K562 (cell line): Measurements from ENCODE around the gene TTBK1. TPM values are rescaled to one million over a fixed set of nuclear protein-coding genes. Genes with fewer than 3 reads are reported as not detected.
A peak's percentile ranks its signal among the peaks of the same experiment; 100 is the strongest.

Source experiments
- ATAC-seq: fragments of 200-7000 bp; cut with Tn5 transposase; 3 replicates; pipeline ENCODE4 v1.9.1; 2020; ENCODE audit warnings: moderate library complexity
- BruUV-seq: library from RNA; stranded (reverse); fragments of 400-500 nt; replicated peaks from 2 replicates; lab custom pipeline; 2021; lab: Mats Ljungman, UMichigan
- CTCF ChIA-PET: fragments of 300-600 bp; formaldehyde crosslinking; extraction: SDS; loops from one replicate; lab custom pipeline; 2021; ENCODE audit warnings: low intra/inter-chr PET ratio; lab: Yijun Ruan, JAX
- POLR2A ChIA-PET: fragments of 300-600, 350-650 bp; sonication (Branson Sonifier 250); formaldehyde crosslinking; extraction: SDS; loops from one replicate; lab custom pipeline; 2021; ENCODE audit warnings: antibody characterized with exemption, inconsistent platforms; lab: Yijun Ruan, JAX
- DNase-seq, 4 experiments: peaks; one replicate each; pipeline versions ENCODE4 v3.0.0 to v3.0.0-alpha.2; 2011 to 2018; ENCODE audit warnings: low spot score in 3 of 4, mixed read lengths in 3 of 4; ENCODE audit errors: extremely low read depth in 1 of 4
- FAIRE-seq: peaks from 2 replicates; lab custom pipeline; 2011; peaks lifted over from hg19 to GRCh38; lab: Jason Lieb, UNC
- H2AFZ ChIP-seq: 2 replicates; pipeline ENCODE4 v1.6.0; 2011; ENCODE audit warnings: low read depth, low read length, control low read depth, inconsistent platforms
- H3K27ac ChIP-seq: fragments of 200-600 bp; 3 replicates; pipeline ENCODE4 v1.8.0; 2011; ENCODE audit warnings: low read depth, mild to moderate bottlenecking, control low read depth, inconsistent platforms, low read length, moderate library complexity, mixed read lengths; ENCODE audit errors: extremely low read depth
- H3K27me3 ChIP-seq, 2 experiments: fragments of 300-600 bp in 1 of 2; 2 replicates in 1 of 2; 3 replicates in 1 of 2; pipeline versions ENCODE4 v1.6.0 to v1.8.0; 2011; ENCODE audit warnings: inconsistent platforms in 2 of 2, low read length in 2 of 2, mild to moderate bottlenecking in 1 of 2, mixed read lengths in 1 of 2, moderate library complexity in 1 of 2; ENCODE audit not compliant: control insufficient read depth in 2 of 2, insufficient read depth in 2 of 2
- H3K36me3 ChIP-seq: fragments of 300-600 bp; 3 replicates; pipeline ENCODE4 v1.8.0; 2011; ENCODE audit warnings: mild to moderate bottlenecking, low read length, inconsistent platforms; ENCODE audit not compliant: control insufficient read depth, insufficient read depth
- H3K4me1 ChIP-seq, 2 experiments: fragments of 200-600 bp in 1 of 2; replicated peaks in 1 of 2; 2 replicates in 1 of 2; 3 replicates in 1 of 2; pipeline versions ENCODE4 v1.5.1 to v1.8.0; 2011; ENCODE audit warnings: inconsistent platforms in 2 of 2, low read length in 2 of 2, mild to moderate bottlenecking in 1 of 2, mixed read lengths in 1 of 2, moderate library complexity in 1 of 2; ENCODE audit not compliant: control insufficient read depth in 2 of 2, insufficient read depth in 2 of 2
- H3K4me2 ChIP-seq: 2 replicates; pipeline ENCODE4 v1.6.1; 2011; ENCODE audit warnings: low read length, control low read depth, inconsistent platforms, mixed read lengths; ENCODE audit not compliant: insufficient read depth
- H3K4me3 ChIP-seq: fragments of 200-600 bp; sonication (generic), shearing (Covaris generic); 2 replicates; pipeline ENCODE4 v1.5.1; 2016; ENCODE audit warnings: control low read depth, inconsistent platforms
- H3K79me2 ChIP-seq: fragments of 200-600 bp; 3 replicates; pipeline ENCODE4 v1.8.0; 2011; ENCODE audit warnings: low read length, inconsistent platforms; ENCODE audit not compliant: control insufficient read depth, insufficient read depth
- H3K9ac ChIP-seq, 2 experiments: 2 replicates each; pipeline versions ENCODE4 v1.6.0 to v1.6.1; 2011; ENCODE audit warnings: low read depth in 2 of 2, low read length in 2 of 2, control low read depth in 1 of 2, inconsistent platforms in 1 of 2, mild to moderate bottlenecking in 1 of 2, mixed read lengths in 1 of 2; ENCODE audit not compliant: insufficient read depth in 1 of 2
- H3K9me1 ChIP-seq: one replicate; pipeline ENCODE4 v1.6.0; 2011; ENCODE audit warnings: inconsistent platforms, mild to moderate bottlenecking, low read length, moderate library complexity; ENCODE audit not compliant: control insufficient read depth, insufficient read depth
- H3K9me3 ChIP-seq: replicated peaks from 2 replicates; pipeline ENCODE4 v1.5.1; 2011; ENCODE audit warnings: low read depth, low read length, inconsistent platforms; ENCODE audit not compliant: control insufficient read depth, insufficient read depth
- H4K20me1 ChIP-seq: replicated peaks from 2 replicates; pipeline ENCODE4 v1.6.1; 2011; ENCODE audit warnings: low read length, inconsistent platforms, mixed read lengths; ENCODE audit not compliant: control insufficient read depth, insufficient read depth
- ADNP ChIP-seq: fragments of 200-800 bp; sonication (Bioruptor generic); IDR thresholded peaks from 2 replicates; pipeline ENCODE4 v1.6.1; 2016; ENCODE audit warnings: missing genetic modification characterization, missing compliant biosample characterization
- CBX3 ChIP-seq, 2 experiments: IDR thresholded peaks; 1 replicate in 1 of 2; 2 replicates in 1 of 2; pipeline ENCODE4 v1.6.1; 2012; ENCODE audit warnings: inconsistent platforms in 2 of 2, low read length in 2 of 2, borderline replicate concordance in 1 of 2, control low read depth in 1 of 2
- RBM25 ChIP-seq: fragments of 200-400 bp; formaldehyde crosslinking; IDR thresholded peaks from 2 replicates; pipeline ENCODE4 v1.6.1; 2018; ENCODE audit warnings: low read length, low read depth, moderate library complexity; ENCODE audit not compliant: severe bottlenecking
- TRIM28 ChIP-seq: fragments of 450-650 bp; IDR thresholded peaks from 2 replicates; pipeline ENCODE4 v1.6.1; 2017
- ZFP30 ChIP-seq: fragments of 250-450 bp; sonication (Bioruptor Pico); IDR thresholded peaks from 2 replicates; pipeline ENCODE4 v1.8.0; 2022; ENCODE audit warnings: moderate library complexity, mild to moderate bottlenecking, inconsistent platforms, borderline replicate concordance
- WGBS: fragments of 100-300 bp; shearing (Covaris generic); methylation state at CpG from one replicate; pipeline ENCODE4 v1.1.6; 2016; ENCODE audit warnings: low coverage, mixed read lengths; ENCODE audit not compliant: insufficient coverage; ENCODE audit errors: missing lambda C conversion rate; 5-methylcytosine and 5-hydroxymethylcytosine counted together
- in situ Hi-C: fragments of 300-500 bp; cut with MboI; formaldehyde crosslinking; loops from 4 replicates; pipeline ENCODE4 v1.15.0; 2018; ENCODE audit warnings: inconsistent platforms, mixed read lengths
- intact Hi-C: fragments of 100-400 bp; cut with micrococcal nuclease; formaldehyde crosslinking; loops from 2 replicates; pipeline ENCODE4 v1.14.2; 2022
- polyA plus RNA-seq, 8 experiments: library from polyadenylated mRNA; depleted of rRNA in 4 of 8; stranded (reverse) in 5 of 8; unstranded in 3 of 8; fragments of >200 nt; fragmentation: Nextera tagmentation in 2 of 8; fragmentation: Illumina TruSeq in 1 of 8; extraction: Ambion mirVana in 2 of 8; extraction: Trizol in 1 of 8; gene quantifications; 2 replicates each; pipeline versions ENCODE4 v1.2.1 to v1.2.3, GENCODE V29; 2011 to 2014; ENCODE audit warnings: inconsistent platforms in 1 of 8, missing spikeins in 1 of 8
- total RNA-seq, 7 experiments: library from RNA; depleted of rRNA in 6 of 7; stranded (reverse); fragments of >200 nt in 6 of 7; fragmentation: Illumina TruSeq in 2 of 7; extraction: Trizol in 2 of 7; gene quantifications; 2 replicates each; pipeline versions ENCODE4 v1.2.1 to v1.2.3, GENCODE V29; 2011 to 2021; ENCODE audit warnings: low replicate concordance in 1 of 7
- TF ChIP-seq, protein P1 (sequence below), 3 experiments: IDR thresholded peaks in 2 of 3; conservative IDR thresholded peaks in 1 of 3; 2 replicates each; pipeline ENCODE4 v1.5.1; 2011 to 2012; ENCODE audit warnings: low read length in 3 of 3, mild to moderate bottlenecking in 3 of 3, control low read depth in 2 of 3, improper control_type of control experiment in 1 of 3, inconsistent platforms in 1 of 3, low read depth in 1 of 3, mixed read lengths in 1 of 3, moderate library complexity in 1 of 3; ENCODE audit not compliant: insufficient read depth in 2 of 3

The TTBK1 gene
- total and polyA plus RNA-seq, 9 of the 15 experiments (the other 6 are each of a cell fraction or from before 2014, with no cell fraction given), result not detected

DNA sequence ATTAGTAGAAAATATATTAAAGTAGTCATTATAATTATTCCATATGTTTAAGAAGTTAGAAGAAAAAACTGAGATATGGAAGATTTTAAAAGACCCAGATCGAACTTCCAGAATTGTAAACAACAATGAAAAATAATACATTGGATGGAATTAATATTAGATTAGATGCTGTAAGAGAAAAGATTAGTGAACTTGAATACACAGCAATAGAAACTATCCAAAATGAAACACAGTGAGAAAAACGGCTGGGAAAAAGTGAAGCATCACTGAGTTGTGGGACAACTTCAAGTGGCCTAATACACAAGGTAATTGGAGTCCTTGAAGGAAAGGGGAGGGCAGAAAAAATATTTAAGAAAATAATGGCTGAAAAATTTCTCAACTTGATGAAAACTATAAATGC, 4.2 kb upstream of the TTBK1 start:
- Histone ChIP-seq H3K4me2 (no peak overlapping the region), H3K9ac (no peak overlapping the region), H3K27me3 (peaks cover 33 to 44% of the 10 kb centered on the region in 2 experiments), H3K27ac (no peak overlapping the region), H3K4me1 (peaks cover 0 to 7% of the 10 kb centered on the region in 2 experiments; a peak in 2 of 5 replicates), H2AFZ (no peak overlapping the region), H3K9me1 (no peaks in the 10 kb centered on the region), H3K36me3 (no peaks in the 10 kb centered on the region), H3K9me3 (peaks cover 3% of the 10 kb centered on the region; the same call in 1 of the 2 replicates), H4K20me1 (0 out of 2 replicates have a peak, but pooled peaks cover 4% of the 10 kb centered on the region), H3K79me2 (no peaks in the 10 kb centered on the region), H3K4me3 (no peak overlapping the region)
- 3% methylated on average over 2 of the region's 2 CpGs for WGBS
- in situ Hi-C loops, result no loop called here
- no peak for FAIRE-seq
- no peak for DNase-seq
- no TSS peak for BruUV-seq
- TF ChIP-seq, protein P1, sequence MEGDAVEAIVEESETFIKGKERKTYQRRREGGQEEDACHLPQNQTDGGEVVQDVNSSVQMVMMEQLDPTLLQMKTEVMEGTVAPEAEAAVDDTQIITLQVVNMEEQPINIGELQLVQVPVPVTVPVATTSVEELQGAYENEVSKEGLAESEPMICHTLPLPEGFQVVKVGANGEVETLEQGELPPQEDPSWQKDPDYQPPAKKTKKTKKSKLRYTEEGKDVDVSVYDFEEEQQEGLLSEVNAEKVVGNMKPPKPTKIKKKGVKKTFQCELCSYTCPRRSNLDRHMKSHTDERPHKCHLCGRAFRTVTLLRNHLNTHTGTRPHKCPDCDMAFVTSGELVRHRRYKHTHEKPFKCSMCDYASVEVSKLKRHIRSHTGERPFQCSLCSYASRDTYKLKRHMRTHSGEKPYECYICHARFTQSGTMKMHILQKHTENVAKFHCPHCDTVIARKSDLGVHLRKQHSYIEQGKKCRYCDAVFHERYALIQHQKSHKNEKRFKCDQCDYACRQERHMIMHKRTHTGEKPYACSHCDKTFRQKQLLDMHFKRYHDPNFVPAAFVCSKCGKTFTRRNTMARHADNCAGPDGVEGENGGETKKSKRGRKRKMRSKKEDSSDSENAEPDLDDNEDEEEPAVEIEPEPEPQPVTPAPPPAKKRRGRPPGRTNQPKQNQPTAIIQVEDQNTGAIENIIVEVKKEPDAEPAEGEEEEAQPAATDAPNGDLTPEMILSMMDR (IDR thresholded peaks at IDR 0.05 in 2 of 3, conservative IDR thresholded peaks at IDR 0.05 in 1 of 3; ENCODE audit: insufficient read depth in 2 of 3, low read depth in 1 of 3, low read length in 3 of 3), result no peak
- TF ChIP-seq ADNP (tag) (0 out of 2 replicates have a peak, but pooled peaks have one; percentile 23), CBX3 (IDR thresholded peaks at IDR 0.05; ENCODE audit: borderline replicate concordance in 1 of 2, low read length in 2 of 2) (peak in 1 of 2 experiments; percentile 77; a peak in 2 of 3 replicates), RBM25 (peak; percentile 50), ZFP30 (CRISPR knock-in tag) (peak; percentile 83; the same call in 1 of the 2 replicates), TRIM28 (0 out of 2 replicates have a peak, but pooled peaks have one; percentile 28)
- ChIA-PET POLR2A (interaction anchor here (0.6 to 1.8 kb wide), 3 partner anchors 9 to 1034 kb away, joined by 3 to 8 read pairs (median 7); partner anchors contain the start of gene DNPH1), CTCF (no interaction called here)
- intact Hi-C loops, result no loop called here
- ATAC-seq, result no peak
